ENCODE results near the gene CXXC5. TPM values are rescaled to one million over a fixed set of nuclear protein-coding genes. Genes with fewer than 3 reads are reported as not detected.

The CXXC5 gene
- total RNA-seq, 1 donor from 2014 or later: 93.9 TPM

GRCh38 chr5:139682016-139682975 is 34.1 kb downstream of the CXXC5 start:
- no peak for DNase-seq

DNA sequence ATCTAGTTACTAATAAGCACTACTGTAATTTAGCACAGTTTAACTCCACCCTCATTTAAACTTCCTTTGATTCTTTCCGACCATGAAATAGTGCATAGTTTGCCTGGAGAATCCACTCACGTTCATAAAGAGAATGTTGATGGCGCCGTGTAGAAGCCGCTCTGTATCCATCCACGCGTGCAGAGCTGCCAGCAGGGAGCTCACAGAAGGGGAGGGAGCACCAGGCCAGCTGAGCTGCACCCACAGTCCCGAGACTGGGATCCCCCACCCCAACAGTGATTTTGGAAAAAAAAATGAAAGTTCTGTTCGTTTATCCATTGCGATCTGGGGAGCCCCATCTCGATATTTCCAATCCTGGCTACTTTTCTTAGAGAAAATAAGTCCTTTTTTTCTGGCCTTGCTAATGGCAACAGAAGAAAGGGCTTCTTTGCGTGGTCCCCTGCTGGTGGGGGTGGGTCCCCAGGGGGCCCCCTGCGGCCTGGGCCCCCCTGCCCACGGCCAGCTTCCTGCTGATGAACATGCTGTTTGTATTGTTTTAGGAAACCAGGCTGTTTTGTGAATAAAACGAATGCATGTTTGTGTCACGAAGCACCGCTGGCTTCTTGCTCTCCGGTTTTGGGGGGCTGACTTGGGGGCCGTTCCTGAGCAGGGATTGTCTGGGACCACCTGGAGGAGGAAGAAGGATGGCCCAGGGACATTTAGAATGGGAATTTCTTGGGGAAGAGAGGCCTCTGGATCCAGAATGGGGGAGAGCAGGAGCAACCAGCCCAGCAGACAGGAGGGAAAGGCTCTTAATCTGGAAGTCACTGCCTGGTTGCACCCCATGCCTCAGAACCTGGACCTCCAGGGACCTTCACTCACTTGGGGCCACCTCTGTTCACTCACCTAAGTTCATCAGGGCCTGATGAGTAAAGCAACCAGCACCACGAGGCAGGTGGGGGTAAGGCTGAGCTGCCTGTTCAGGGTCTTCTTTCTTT is 35.4 kb downstream of the CXXC5 start:
- DNase-seq: no peak

DNA sequence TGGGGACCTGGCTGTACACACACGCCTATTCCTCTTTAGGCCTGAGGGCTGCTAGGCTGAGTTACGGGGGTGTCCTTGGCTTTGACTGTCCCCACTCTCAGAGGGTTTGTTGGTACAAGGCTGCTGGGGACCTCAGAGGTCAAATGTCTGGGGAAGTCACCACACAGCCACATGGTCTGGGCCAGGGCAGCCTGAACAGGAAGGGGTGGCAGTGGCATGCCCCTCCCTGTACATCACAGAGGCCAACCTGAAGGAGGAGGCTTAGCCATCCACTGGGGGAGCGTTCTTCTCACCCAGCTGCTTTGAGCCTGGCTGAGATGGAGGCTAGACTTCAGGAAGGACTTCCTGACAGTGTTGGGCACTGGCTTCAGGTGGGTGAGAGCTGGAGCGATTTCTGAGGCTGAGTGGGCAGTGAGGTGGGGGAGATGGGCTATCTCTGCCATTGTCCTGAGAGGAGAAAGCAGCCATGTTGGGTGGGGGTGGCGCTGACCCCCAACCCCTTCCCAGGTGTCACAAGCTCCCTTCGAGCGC is 36.3 kb downstream of the CXXC5 start:
- DNase-seq: no peak

GRCh38 chr5:139684881-139685749 is 37.0 kb downstream of the CXXC5 start:
- no peak for DNase-seq

DNA sequence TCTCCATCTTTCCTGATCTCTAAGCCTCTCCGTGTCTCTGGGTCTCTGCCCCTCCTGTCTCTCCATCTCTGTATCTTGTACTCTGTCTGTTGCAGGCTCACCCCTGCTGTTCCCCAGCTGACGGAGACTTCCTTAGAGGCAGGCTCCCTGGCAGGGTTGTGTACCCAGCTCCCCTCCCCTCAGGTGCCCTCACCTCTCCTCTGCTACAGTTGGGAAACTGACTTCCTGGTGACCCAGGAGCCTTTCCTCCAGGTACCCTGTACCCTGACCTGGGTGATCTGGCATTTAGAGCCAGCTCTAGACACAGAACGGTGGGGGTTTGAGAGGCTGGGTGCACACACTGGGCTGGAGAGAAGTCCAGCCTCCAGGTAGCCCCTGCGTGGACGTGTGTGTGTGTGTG is 37.7 kb downstream of the CXXC5 start:
- DNase-seq: no peak

DNA sequence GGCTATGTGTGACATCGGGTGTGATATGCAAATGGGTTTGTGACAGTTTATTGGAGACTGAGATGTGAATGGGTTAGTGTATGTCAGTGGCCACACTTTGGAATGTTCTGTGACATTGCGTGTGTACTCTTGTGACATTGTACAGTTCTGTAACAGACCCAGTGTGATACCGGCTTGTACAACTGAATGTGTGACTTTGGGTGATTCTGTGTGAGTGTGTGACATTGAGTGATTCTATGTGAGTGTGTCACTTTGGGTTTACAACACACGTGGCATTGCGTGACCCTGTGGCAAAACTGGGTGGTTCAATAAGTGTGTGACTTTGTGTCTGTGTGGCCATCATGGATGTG is 38.2 kb downstream of the CXXC5 start:
- no peak for DNase-seq

GRCh38 chr5:139686706-139687441 is 38.7 kb downstream of the CXXC5 start:
- DNase-seq: no peak

GRCh38 chr5:139687656-139688055 is 39.5 kb downstream of the CXXC5 start:
- no peak for DNase-seq

DNA sequence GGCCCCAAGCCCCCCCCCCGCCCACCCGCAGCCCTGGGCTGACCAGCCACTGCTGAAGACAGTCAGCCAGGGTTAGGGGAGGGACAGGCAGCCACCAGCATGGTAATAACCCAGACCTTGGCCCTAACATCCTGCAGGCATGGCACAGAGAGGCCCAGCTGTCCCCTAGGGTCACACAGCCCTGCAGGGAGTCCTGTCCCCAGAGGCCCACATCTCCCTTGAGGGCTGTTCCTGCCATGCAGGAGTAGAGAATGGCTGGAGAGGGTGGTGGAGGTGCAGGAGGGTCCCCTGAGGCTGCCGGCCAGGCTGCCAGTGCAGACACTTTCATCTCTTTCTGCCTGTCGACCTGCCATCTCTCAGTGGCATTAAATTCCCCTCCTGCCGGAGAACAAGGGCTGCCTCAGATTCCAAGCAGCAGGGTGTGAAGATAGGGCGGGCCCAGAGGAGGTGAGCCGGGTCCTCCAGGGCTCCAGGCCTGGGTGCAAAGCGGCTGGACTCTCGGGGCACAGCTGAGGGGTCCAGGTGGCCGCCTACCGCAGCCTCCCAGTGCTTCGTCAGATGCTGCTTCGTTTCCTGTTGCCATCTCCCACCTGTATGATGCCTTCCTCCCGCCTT is 40.0 kb downstream of the CXXC5 start:
- DNase-seq: no peak

DNA sequence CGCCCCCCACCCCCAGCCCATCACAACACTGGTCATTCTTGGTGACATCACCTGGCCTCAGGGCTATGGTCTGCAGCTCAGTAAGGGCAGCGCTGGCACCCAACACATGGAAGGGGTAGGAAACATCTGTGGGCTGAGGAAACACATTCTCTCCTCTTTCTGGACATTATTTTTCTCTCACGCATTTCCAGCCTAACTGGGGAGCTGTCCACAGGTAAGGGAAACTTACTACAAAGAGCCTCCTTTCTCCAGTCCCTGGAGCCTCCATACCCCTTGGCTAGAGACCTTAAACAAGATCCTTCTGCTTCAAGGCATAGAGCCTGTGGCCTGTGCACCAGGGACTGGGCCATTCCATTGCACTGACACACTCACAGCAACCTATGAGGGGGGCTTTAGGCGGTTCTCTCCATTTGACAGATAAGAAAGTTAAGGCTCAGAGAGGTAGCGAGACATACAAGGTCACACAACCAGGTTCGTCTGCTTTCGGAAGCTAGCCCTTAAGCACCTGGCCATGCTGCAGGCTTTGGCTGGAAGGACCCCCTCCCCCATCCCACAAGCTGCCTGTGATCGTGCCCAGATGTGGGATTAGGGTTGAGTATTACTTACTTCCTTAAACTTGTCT is 40.7 kb downstream of the CXXC5 start:
- DNase-seq: no peak

DNA sequence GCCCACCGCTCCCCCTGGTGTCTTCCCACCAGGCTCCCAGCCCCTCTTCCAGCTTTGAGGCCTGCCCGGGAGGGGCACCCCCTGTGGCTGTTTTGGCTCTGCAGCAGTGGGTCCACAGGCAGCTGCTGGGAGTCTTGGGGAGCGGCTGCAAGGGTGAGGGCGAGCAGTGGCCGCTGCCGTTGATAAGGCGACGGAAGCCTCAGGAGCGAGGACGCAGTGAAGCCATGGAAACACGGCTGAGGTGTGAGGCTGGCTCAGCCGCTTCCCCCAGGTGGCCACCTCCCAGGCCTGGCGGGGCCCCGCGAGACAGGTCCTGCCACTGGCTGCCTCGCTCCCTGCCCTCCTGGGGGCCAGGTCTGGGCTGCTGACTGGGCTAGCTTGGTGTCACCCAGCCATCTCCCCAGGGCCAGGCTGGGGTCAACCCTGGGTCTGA is 41.5 kb downstream of the CXXC5 start:
- no peak for DNase-seq

GRCh38 chr5:139690064-139690802 is 42.1 kb downstream of the CXXC5 start:
- peak; percentile 74 for DNase-seq

DNA sequence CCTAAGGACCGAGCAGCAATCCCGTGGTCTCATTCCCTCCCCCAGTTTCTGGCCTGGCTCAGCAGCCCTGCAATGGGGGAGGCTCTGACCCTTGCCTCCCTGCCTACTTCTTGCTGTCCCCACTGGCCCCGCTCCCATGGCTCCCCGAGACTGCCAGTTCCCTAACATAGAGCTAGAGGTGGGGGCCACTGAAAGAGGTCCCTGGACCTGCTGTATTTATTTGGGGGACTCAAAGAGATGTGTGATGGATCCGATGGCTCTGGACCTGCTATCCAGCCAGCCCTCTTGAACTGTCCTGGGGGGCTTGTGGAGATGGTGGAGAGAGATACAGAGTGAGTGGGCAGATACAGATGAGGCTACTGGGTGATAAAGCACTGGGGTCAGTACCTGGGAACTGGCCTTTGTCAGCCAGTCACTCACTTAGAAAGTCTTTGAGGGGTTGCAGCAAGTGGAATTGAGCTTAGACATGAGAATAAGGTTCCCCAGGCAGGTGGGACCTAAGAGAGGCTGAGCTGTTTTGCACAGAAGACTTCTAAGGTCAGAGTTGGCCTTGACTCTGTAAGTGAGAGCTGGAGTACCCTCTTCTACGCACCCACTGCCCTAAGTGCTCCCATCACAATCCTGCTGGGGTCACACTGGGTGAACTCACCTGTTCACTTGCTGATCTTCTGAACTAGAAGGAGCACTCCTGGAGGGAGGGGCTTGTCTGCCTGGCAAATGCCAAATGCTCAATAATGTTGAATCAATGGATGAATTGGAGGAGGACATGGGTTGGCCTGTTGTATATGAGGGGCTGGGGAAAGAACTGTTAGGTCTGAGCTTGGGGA is 42.9 kb downstream of the CXXC5 start:
- DNase-seq: no peak

DNA sequence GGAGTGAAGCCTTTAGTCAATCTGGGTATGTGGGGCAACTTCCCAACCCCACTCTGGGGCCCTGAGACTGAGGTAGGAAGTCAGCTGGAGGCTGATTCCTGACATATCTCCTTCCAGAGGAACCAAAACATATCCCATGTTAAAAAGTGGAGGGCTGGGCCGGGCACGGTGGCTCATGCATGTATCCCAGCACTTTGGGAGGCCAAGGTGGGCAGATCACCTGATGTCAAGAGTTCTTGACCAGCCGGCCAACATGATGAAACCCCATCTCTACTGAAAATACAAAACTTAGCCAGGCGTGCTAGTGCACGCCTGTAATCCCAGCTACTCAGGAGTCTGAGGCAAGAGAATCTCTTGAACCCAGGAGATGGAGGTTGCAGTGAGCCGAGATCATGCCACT is 44.0 kb downstream of the CXXC5 start:
- DNase-seq: no peak

DNA sequence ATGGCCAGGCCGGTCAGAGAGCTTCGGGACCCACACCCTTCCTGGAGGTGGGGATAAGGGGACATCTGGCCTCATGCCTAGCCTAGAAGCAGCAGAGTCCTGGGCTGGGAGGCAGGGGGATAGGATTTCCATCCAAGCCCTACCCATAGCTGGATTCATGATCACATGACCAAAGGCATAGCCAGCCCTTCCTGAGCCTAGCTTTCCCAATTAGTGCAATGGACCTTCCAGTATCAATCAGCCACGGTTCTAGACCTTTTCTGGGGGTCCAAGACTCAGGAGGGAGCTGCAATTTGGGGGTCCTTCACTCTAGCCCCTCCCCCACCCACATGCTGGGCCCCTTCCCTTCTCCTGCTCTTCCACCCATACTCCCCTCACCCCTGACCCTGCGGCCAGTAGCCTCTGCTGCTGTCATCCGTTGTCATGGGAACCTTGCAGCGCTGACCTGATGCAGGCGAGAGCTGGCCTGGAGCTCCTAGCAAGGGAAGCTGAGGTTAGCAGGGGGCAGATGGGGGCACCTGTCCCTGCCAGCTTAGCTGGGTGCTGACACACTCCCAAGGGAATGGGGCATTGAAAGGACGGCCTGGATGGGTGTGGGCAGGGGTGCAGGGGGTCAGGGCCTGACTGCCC is 44.6 kb downstream of the CXXC5 start:
- DNase-seq: peak; percentile 73

GRCh38 chr5:139693676-139694364 is 45.7 kb downstream of the CXXC5 start:
- DNase-seq: no peak

DNA sequence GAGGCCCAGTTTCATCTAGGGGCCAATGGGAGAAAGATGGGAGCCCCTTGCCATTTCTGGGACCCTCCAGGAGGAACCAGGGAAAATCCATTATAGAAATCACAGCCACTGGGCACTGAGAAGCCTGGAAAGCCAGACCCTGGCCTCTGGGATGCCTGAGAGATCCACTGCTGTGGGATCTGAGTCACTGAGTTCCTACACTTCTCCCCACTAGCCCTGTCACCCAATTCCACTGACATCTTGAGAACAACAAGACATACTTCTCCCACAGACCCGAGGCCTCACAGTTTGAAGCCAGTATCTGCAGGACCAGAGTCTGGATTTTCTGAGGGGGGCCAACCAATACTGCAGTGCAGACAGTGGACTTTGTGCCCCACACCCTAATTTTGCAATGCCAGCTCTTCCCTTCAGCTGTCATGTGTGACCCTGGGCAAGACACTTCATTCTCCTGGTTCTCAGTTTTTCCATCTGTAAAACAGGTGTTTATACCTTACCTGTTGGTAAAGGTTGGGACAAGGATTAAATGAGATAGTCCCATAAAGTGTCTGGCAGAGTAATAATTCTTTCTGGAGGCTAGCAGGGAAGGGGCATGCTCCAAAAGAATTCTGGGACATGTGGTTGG is 46.5 kb downstream of the CXXC5 start:
- no peak for DNase-seq
